Measurements from ENCODE around the gene RAPGEF6.

GRCh38 chr5:131639148-131639547, 4.1 kb upstream of the RAPGEF6 start:
- no peak for TF ChIP-seq CTCF (conservative IDR thresholded peaks at IDR 0.05; ENCODE audit: low read depth, low read length)
- TF ChIP-seq EZH2 (IDR thresholded peaks at IDR 0.05; ENCODE audit: low read length, unreplicated experiment): no peak
